Measurements from ENCODE around the gene REEP5. TPM values are rescaled to one million over a fixed set of nuclear protein-coding genes. Genes with fewer than 3 reads are reported as not detected.

Gene REEP5
- total and polyA plus RNA-seq, 4 donors = 41.5 to 182 (median 44.0) TPM

DNA sequence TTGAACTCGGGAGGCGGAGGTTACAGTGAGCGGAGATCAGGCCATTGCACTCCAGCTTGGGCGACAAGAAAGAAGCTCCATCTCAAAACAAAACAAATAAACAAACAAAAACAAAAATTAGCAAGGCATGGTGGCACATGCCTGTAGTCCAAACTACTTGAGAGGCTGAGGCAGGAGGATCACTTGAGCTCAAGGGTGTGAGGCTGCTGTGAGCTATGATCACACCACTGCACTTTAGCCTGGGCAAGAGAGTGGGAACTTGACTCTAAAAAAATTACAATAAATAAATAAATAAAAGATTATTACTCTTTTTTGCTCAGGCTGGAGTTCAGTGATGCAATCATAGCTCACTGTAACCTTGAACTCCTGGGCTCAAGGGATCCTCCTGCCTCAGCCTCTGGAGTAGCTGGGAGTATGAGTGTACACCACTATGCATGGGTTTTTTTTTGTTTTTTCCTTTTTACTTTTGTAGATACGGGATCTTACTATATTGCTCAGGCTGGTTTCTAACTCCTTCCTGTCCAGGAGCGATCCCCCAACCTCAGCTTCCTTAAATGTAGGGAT is 45.6 kb upstream of the REEP5 start:
- 98% methylated on average over 6 of the region's 6 CpGs for whole genome bisulfite sequencing
- H3K36me3 ChIP-seq (ENCODE audit: control insufficient read depth in 4 of 4, insufficient read depth in 3 of 4, low read depth in 1 of 4, low read length in 3 of 4) = no peaks in the 10 kb centered on the region
- DNase-seq (ENCODE audit: low spot score) = no peak
- H3K9ac ChIP-seq (ENCODE audit: low read depth in 1 of 2, low read length in 2 of 2) = no peak overlapping the region
- TF ChIP-seq FOXA2 (IDR thresholded peaks at IDR 0.05) (no peak), RAD21 (IDR thresholded peaks at IDR 0.05) (no peak)
- TF ChIP-seq, protein P1, sequence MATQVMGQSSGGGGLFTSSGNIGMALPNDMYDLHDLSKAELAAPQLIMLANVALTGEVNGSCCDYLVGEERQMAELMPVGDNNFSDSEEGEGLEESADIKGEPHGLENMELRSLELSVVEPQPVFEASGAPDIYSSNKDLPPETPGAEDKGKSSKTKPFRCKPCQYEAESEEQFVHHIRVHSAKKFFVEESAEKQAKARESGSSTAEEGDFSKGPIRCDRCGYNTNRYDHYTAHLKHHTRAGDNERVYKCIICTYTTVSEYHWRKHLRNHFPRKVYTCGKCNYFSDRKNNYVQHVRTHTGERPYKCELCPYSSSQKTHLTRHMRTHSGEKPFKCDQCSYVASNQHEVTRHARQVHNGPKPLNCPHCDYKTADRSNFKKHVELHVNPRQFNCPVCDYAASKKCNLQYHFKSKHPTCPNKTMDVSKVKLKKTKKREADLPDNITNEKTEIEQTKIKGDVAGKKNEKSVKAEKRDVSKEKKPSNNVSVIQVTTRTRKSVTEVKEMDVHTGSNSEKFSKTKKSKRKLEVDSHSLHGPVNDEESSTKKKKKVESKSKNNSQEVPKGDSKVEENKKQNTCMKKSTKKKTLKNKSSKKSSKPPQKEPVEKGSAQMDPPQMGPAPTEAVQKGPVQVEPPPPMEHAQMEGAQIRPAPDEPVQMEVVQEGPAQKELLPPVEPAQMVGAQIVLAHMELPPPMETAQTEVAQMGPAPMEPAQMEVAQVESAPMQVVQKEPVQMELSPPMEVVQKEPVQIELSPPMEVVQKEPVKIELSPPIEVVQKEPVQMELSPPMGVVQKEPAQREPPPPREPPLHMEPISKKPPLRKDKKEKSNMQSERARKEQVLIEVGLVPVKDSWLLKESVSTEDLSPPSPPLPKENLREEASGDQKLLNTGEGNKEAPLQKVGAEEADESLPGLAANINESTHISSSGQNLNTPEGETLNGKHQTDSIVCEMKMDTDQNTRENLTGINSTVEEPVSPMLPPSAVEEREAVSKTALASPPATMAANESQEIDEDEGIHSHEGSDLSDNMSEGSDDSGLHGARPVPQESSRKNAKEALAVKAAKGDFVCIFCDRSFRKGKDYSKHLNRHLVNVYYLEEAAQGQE (IDR thresholded peaks at IDR 0.05) = no peak
- TF ChIP-seq, protein P2, sequence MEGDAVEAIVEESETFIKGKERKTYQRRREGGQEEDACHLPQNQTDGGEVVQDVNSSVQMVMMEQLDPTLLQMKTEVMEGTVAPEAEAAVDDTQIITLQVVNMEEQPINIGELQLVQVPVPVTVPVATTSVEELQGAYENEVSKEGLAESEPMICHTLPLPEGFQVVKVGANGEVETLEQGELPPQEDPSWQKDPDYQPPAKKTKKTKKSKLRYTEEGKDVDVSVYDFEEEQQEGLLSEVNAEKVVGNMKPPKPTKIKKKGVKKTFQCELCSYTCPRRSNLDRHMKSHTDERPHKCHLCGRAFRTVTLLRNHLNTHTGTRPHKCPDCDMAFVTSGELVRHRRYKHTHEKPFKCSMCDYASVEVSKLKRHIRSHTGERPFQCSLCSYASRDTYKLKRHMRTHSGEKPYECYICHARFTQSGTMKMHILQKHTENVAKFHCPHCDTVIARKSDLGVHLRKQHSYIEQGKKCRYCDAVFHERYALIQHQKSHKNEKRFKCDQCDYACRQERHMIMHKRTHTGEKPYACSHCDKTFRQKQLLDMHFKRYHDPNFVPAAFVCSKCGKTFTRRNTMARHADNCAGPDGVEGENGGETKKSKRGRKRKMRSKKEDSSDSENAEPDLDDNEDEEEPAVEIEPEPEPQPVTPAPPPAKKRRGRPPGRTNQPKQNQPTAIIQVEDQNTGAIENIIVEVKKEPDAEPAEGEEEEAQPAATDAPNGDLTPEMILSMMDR (IDR thresholded peaks at IDR 0.05; ENCODE audit: low read depth, low read length, missing input control) = no peak
- no peak overlapping the region for H3K27ac ChIP-seq (ENCODE audit: low read depth in 1 of 2, low read length in 2 of 2)
- H3K4me1 ChIP-seq (ENCODE audit: control insufficient read depth in 4 of 4, insufficient read depth in 4 of 4, low read length in 3 of 4) = no peaks in the 10 kb centered on the region
- H3K4me3 ChIP-seq (ENCODE audit: low read depth in 1 of 3, low read length in 3 of 3) = no peak overlapping the region
- no peaks in the 10 kb centered on the region for H3K27me3 ChIP-seq (ENCODE audit: control insufficient read depth in 4 of 4, insufficient read depth in 4 of 4, low read length in 3 of 4)
- H3K9me3 ChIP-seq (ENCODE audit: control insufficient read depth in 4 of 4, low read length in 3 of 4) = no peaks in the 10 kb centered on the region

DNA sequence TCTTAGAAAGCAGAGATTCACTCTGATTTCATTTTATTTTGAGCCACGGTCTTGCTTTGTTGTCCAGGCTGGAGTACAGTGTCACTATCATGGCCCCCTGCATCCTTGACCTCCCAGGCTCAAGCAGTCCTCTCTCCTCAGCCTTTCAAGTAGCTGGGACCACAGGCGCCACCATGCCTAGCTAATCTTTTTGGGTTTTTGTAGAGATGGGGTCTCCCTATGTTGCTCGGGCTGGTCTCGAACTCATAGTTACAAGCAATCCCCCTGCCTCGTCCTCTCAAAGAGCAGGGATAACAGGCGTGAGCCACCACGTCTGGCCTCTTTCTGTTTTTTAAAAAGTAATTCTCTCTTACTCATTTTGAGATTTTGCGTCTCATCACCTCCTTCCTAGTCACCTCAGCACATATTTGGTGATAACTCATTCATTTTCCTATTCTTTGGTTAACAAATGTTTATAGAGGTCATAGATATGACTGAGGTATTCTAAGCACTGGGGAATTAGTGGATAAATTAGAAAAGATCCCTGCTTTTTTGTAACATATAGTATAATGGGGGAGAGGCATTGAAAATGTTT is 43.8 kb upstream of the REEP5 start:
- H3K4me1 ChIP-seq (ENCODE audit: control insufficient read depth in 4 of 4, insufficient read depth in 4 of 4, low read length in 3 of 4) = no peaks in the 10 kb centered on the region
- H3K9me3 ChIP-seq (ENCODE audit: control insufficient read depth in 4 of 4, low read length in 3 of 4) = no peaks in the 10 kb centered on the region
- H3K4me3 ChIP-seq (ENCODE audit: low read depth in 1 of 3, low read length in 3 of 3) = no peak overlapping the region
- H3K27ac ChIP-seq (ENCODE audit: low read depth in 1 of 2, low read length in 2 of 2) = no peak overlapping the region
- no peaks in the 10 kb centered on the region for H3K36me3 ChIP-seq (ENCODE audit: control insufficient read depth in 4 of 4, insufficient read depth in 3 of 4, low read depth in 1 of 4, low read length in 3 of 4)
- H3K9ac ChIP-seq (ENCODE audit: low read depth in 1 of 2, low read length in 2 of 2) = no peak overlapping the region
- 90% methylated on average over 8 of the region's 8 CpGs for WGBS
- no peak for DNase-seq (ENCODE audit: low spot score)
- H3K27me3 ChIP-seq (ENCODE audit: control insufficient read depth in 4 of 4, insufficient read depth in 4 of 4, low read length in 3 of 4) = no peaks in the 10 kb centered on the region
- TF ChIP-seq, protein P2 (IDR thresholded peaks at IDR 0.05; ENCODE audit: low read depth, low read length, missing input control) = no peak
- no peak for TF ChIP-seq NR2F2 (IDR thresholded peaks at IDR 0.05)
- no peak for TF ChIP-seq RXRA (IDR thresholded peaks at IDR 0.05)
- TF ChIP-seq, protein P3, sequence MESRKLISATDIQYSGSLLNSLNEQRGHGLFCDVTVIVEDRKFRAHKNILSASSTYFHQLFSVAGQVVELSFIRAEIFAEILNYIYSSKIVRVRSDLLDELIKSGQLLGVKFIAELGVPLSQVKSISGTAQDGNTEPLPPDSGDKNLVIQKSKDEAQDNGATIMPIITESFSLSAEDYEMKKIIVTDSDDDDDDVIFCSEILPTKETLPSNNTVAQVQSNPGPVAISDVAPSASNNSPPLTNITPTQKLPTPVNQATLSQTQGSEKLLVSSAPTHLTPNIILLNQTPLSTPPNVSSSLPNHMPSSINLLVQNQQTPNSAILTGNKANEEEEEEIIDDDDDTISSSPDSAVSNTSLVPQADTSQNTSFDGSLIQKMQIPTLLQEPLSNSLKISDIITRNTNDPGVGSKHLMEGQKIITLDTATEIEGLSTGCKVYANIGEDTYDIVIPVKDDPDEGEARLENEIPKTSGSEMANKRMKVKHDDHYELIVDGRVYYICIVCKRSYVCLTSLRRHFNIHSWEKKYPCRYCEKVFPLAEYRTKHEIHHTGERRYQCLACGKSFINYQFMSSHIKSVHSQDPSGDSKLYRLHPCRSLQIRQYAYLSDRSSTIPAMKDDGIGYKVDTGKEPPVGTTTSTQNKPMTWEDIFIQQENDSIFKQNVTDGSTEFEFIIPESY (IDR thresholded peaks at IDR 0.05) = no peak
- no peak for TF ChIP-seq YY1 (IDR thresholded peaks at IDR 0.05)
- no peak for TF ChIP-seq GABPA (IDR thresholded peaks at IDR 0.05 in 1 of 2, conservative IDR thresholded peaks at IDR 0.05 in 1 of 2)
- TF ChIP-seq, protein P1 (IDR thresholded peaks at IDR 0.05) = no peak
- no peak for TF ChIP-seq TAF1 (conservative IDR thresholded peaks at IDR 0.05)
- TF ChIP-seq, protein P4, sequence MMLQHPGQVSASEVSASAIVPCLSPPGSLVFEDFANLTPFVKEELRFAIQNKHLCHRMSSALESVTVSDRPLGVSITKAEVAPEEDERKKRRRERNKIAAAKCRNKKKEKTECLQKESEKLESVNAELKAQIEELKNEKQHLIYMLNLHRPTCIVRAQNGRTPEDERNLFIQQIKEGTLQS (IDR thresholded peaks at IDR 0.05) = no peak
- TF ChIP-seq HNF4A (conservative IDR thresholded peaks at IDR 0.05) = no peak
- no peak for TF ChIP-seq EGR1 (IDR thresholded peaks at IDR 0.05; ENCODE audit: low read depth in 2 of 2)
- no peak for TF ChIP-seq FOXA2 (IDR thresholded peaks at IDR 0.05)
- no peak for TF ChIP-seq RAD21 (IDR thresholded peaks at IDR 0.05)
